Subcutaneous adipose tissue (tissue), 4 donors: ENCODE measurements around the gene MYL11. TPM values are rescaled to one million over a fixed set of nuclear protein-coding genes. Genes with fewer than 3 reads are reported as not detected.

Experiments
- CTCF ChIP-seq: fragments of 450-650 bp; IDR thresholded peaks from one replicate; pipeline ENCODE4 v1.5.1; 2016; ENCODE audit warnings: low read depth, mild to moderate bottlenecking, control low read depth, antibody characterized with exemption, moderate library complexity
- total RNA-seq, 4 donors: library from RNA; depleted of rRNA; stranded (reverse); fragments of >200 nt; gene quantifications; one replicate each; pipeline ENCODE4 v1.1.0, GENCODE V29; 2016

The MYL11 gene
- total RNA-seq, 4 donors from 2014 or later, result not detected

GRCh38 chr16:30354423-30355143 is 20.0 kb upstream of the MYL11 start:
- TF ChIP-seq CTCF, result no peak

- no peak for TF ChIP-seq CTCF
Observed at GRCh38 chr16:30355144-30355953, 19.3 kb upstream of the MYL11 start, which contains the start of gene CD2BP2. TSS of gene CD2BP2 (minus strand) at chr16:30355308. CDS start at chr16:30354681, 627 bp downstream.

- no peak for TF ChIP-seq CTCF
Observed at GRCh38 chr16:30355954-30356308, 18.7 kb upstream of the MYL11 start.

- TF ChIP-seq CTCF, result no peak
Observed at GRCh38 chr16:30356401-30357084, 18.1 kb upstream of the MYL11 start.

- TF ChIP-seq CTCF, result no peak
Observed at GRCh38 chr16:30357085-30357714, 17.4 kb upstream of the MYL11 start.

- no peak for TF ChIP-seq CTCF
Observed at GRCh38 chr16:30357715-30358576, 16.7 kb upstream of the MYL11 start.
